Measurements from ENCODE around the gene JAZF1.

GRCh38 chr7:27846388-27846787, 334.2 kb downstream of the JAZF1 start:
- TF ChIP-seq CTCF (IDR thresholded peaks at IDR 0.05; ENCODE audit: low read length) (no peak), EZH2 (optimal IDR thresholded peaks at IDR 0.05; ENCODE audit: low read depth, low read length) (no peak), EZH2phosphoT487 (IDR thresholded peaks at IDR 0.05; ENCODE audit: low read length) (no peak)

All from MM.1S (cell line).